ENCODE results near the gene SERPINB1. TPM values are rescaled to one million over a fixed set of nuclear protein-coding genes. Genes with fewer than 3 reads are reported as not detected.
"Not testable (repeated sequence)": the region's sequence is repeated elsewhere in the genome, so short reads cannot be mapped to it uniquely, and the experiment has no call there.

The SERPINB1 gene
- total RNA-seq, 3 donors from 2014 or later, result 66.7 to 187 (median 132) TPM

- Histone ChIP-seq H3K4me3 (no peak overlapping the region), H3K36me3 (ENCODE audit: low read depth) (no peaks in the 10 kb centered on the region), H3K9me3 (no peaks in the 10 kb centered on the region), H3K4me1 (ENCODE audit: low read depth) (peaks cover 14% of the 10 kb centered on the region)
- ATAC-seq, result no peak
- no peak for DNase-seq
- intact Hi-C loops (cut with DNase I, micrococcal nuclease), result no loop called here
- TF ChIP-seq, protein P1, sequence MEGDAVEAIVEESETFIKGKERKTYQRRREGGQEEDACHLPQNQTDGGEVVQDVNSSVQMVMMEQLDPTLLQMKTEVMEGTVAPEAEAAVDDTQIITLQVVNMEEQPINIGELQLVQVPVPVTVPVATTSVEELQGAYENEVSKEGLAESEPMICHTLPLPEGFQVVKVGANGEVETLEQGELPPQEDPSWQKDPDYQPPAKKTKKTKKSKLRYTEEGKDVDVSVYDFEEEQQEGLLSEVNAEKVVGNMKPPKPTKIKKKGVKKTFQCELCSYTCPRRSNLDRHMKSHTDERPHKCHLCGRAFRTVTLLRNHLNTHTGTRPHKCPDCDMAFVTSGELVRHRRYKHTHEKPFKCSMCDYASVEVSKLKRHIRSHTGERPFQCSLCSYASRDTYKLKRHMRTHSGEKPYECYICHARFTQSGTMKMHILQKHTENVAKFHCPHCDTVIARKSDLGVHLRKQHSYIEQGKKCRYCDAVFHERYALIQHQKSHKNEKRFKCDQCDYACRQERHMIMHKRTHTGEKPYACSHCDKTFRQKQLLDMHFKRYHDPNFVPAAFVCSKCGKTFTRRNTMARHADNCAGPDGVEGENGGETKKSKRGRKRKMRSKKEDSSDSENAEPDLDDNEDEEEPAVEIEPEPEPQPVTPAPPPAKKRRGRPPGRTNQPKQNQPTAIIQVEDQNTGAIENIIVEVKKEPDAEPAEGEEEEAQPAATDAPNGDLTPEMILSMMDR (IDR thresholded peaks at IDR 0.05), result no peak
Observed at GRCh38 chr6:2881423-2881822, 39.8 kb upstream of the SERPINB1 start.

- peaks cover 18% of the 10 kb centered on the region for H3K4me1 ChIP-seq (ENCODE audit: low read depth)
- DNase-seq; H3K9me3 ChIP-seq; intact Hi-C loops (cut with DNase I, micrococcal nuclease); H3K4me3 ChIP-seq; ATAC-seq; H3K36me3 ChIP-seq (ENCODE audit: low read depth): not testable (repeated sequence)
Observed at GRCh38 chr6:2880156-2880555, 38.5 kb upstream of the SERPINB1 start.

- no peak overlapping the region for H3K4me3 ChIP-seq
- no peaks in the 10 kb centered on the region for H3K36me3 ChIP-seq (ENCODE audit: low read depth)
- TF ChIP-seq, protein P1 (IDR thresholded peaks at IDR 0.05), result no peak
- peaks cover 18% of the 10 kb centered on the region for H3K4me1 ChIP-seq (ENCODE audit: low read depth)
- DNase-seq (no peak), ATAC-seq (no peak)
- H3K9me3 ChIP-seq, result no peaks in the 10 kb centered on the region
- intact Hi-C loops (cut with DNase I, micrococcal nuclease), result no loop called here
Observed at GRCh38 chr6:2877960-2878359, 36.3 kb upstream of the SERPINB1 start.

GRCh38 chr6:2877057-2877882 lies 35.6 kb upstream of the SERPINB1 start:
- Histone ChIP-seq H3K9me3 (no peaks in the 10 kb centered on the region), H3K4me3 (no peak overlapping the region), H3K36me3 (ENCODE audit: low read depth) (no peaks in the 10 kb centered on the region), H3K4me1 (ENCODE audit: low read depth) (peaks cover 18% of the 10 kb centered on the region)
- TF ChIP-seq, protein P1 (IDR thresholded peaks at IDR 0.05), result no peak
- intact Hi-C loops (cut with DNase I, micrococcal nuclease), result no loop called here
- ATAC-seq, result peak; percentile 15
- DNase-seq, result no peak

DNA sequence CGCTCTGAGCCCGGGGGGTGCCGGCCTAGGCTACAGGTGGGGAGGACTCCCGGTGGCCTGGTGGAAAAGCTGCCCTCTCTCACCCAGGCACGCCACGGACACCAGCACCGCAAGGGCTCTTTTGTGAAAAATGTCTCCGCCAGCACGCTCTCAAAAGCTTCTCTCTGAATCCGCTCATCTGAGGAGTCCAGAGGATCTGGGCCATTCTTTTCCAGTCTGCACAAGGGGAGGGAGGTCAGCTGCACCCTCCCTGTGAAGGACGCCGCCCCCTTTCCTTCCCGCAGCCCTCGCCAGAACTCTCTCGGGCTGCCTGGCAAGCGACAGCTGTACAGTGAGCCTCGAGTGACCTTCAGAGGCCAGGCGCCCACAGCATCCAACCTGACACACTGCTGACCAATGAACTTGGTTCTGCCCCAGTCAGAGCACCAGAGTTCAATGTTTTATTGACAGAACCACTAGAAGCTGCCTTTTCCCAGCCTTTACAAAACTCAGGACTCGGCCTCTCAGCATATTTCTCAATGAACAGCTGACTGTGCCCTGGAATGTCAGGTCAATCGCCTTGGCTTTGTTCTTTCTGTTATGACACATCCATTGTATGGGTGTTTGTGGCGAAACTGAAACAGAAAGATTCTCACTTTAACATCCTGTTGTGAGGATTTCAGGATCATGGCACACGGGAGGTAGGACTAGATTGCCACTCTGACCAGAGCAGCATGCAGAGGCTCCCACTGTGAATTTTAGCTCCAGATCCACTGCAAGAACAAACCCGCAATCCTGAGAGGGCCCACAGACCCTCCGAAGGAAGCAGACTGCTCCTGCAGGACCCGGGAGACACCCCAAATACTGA lies 34.8 kb upstream of the SERPINB1 start:
- intact Hi-C loops (cut with DNase I, micrococcal nuclease), result no loop called here
- Histone ChIP-seq H3K4me1 (ENCODE audit: low read depth) (peaks cover 18% of the 10 kb centered on the region), H3K4me3 (no peak overlapping the region), H3K36me3 (ENCODE audit: low read depth) (no peaks in the 10 kb centered on the region), H3K9me3 (no peaks in the 10 kb centered on the region)
- ATAC-seq (peak; percentile 78), DNase-seq (peak; percentile 65 to 85 (median 74))
- TF ChIP-seq, protein P1 (IDR thresholded peaks at IDR 0.05), result no peak

Data from mucosa of descending colon (tissue), 3 donors.